Tibial nerve (tissue), 4 donors: ENCODE measurements around the gene FAM227B.

ENCODE experiments used
- EP300 ChIP-seq, 2 donors: sonication (generic); formaldehyde crosslinking; IDR thresholded peaks; one replicate each; pipeline ENCODE4 v1.6.1; 2017; ENCODE audit warnings: antibody characterized with exemption in 2 of 2, mild to moderate bottlenecking in 1 of 2
- POLR2A ChIP-seq, 2 donors: fragments of 450-650 bp; IDR thresholded peaks; one replicate each; pipeline ENCODE4 v1.6.1; 2017; ENCODE audit warnings: antibody characterized with exemption in 2 of 2, mild to moderate bottlenecking in 2 of 2, moderate library complexity in 2 of 2
- TF ChIP-seq, protein P1 (sequence below), 5 experiments: fragments of 200-600 bp in 3 of 5; fragments of 450-650 bp in 2 of 5; sonication (generic) in 3 of 5; IDR thresholded peaks; one replicate each; pipeline ENCODE4 v1.5.1; 2016 to 2019; ENCODE audit warnings: antibody characterized with exemption in 5 of 5, mild to moderate bottlenecking in 3 of 5, moderate library complexity in 2 of 5

DNA sequence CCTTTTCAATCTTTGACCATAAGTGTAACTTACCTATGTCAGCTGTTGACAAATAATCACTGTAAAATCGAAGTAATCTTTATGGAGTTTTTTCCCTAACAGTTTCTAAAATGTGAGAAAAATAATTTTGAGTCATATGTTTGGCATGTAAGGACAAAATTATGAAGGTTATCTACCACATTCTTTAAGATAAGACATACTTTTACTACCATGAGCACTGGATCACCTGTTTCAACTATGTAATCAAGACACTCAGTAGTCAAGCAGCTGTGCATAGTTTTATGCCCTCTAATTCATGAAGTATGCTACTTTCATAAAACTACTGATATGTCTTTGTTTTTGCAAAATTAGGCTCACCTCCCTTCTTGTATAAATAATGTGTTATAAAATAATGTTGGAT lies 185.4 kb downstream of the FAM227B start:
- TF ChIP-seq, protein P1, sequence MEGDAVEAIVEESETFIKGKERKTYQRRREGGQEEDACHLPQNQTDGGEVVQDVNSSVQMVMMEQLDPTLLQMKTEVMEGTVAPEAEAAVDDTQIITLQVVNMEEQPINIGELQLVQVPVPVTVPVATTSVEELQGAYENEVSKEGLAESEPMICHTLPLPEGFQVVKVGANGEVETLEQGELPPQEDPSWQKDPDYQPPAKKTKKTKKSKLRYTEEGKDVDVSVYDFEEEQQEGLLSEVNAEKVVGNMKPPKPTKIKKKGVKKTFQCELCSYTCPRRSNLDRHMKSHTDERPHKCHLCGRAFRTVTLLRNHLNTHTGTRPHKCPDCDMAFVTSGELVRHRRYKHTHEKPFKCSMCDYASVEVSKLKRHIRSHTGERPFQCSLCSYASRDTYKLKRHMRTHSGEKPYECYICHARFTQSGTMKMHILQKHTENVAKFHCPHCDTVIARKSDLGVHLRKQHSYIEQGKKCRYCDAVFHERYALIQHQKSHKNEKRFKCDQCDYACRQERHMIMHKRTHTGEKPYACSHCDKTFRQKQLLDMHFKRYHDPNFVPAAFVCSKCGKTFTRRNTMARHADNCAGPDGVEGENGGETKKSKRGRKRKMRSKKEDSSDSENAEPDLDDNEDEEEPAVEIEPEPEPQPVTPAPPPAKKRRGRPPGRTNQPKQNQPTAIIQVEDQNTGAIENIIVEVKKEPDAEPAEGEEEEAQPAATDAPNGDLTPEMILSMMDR (IDR thresholded peaks at IDR 0.05), result no peak
- TF ChIP-seq POLR2A (IDR thresholded peaks at IDR 0.05), result no peak
- no peak for TF ChIP-seq EP300 (IDR thresholded peaks at IDR 0.05)
